Kidney epithelial cell (primary cell): ENCODE data around the gene WASF2. TPM values are rescaled to one million over a fixed set of nuclear protein-coding genes. Genes with fewer than 3 reads are reported as not detected.

Experiments
- DNase-seq: peaks from one replicate; pipeline ENCODE4 v3.0.0-alpha.2; 2010; ENCODE audit warnings: low read depth
- H3K27me3 ChIP-seq: 2 replicates; pipeline ENCODE4 v1.6.0; 2011; ENCODE audit warnings: low read length; ENCODE audit not compliant: control insufficient read depth, insufficient read depth
- H3K36me3 ChIP-seq: 2 replicates; pipeline ENCODE4 v1.5.1; 2011; ENCODE audit warnings: low read length; ENCODE audit not compliant: control insufficient read depth, insufficient read depth
- H3K4me3 ChIP-seq: 2 replicates; pipeline ENCODE4 v1.5.1; 2011; ENCODE audit warnings: low read depth, mild to moderate bottlenecking, control low read depth, low read length
- CTCF ChIP-seq: IDR thresholded peaks from 2 replicates; pipeline ENCODE4 v1.5.1; 2011; ENCODE audit warnings: mild to moderate bottlenecking, moderate library complexity, low read length, control low read depth, inconsistent platforms; ENCODE audit not compliant: insufficient read depth, poor library complexity, severe bottlenecking
- total RNA-seq: library from RNA; depleted of rRNA; stranded (reverse); fragments of >200 nt; gene quantifications from 2 replicates; pipeline ENCODE4 v1.2.3, GENCODE V29; 2015

The WASF2 gene
- total RNA-seq, 1 donor from 2014 or later, result 52.4 TPM

- no peak for DNase-seq
- H3K27me3 ChIP-seq, result no peaks in the 10 kb centered on the region
- TF ChIP-seq CTCF, result no peak
- no peak overlapping the region for H3K4me3 ChIP-seq
- H3K36me3 ChIP-seq, result no peaks in the 10 kb centered on the region
Observed at GRCh38 chr1:27454610-27455009, 35.4 kb downstream of the WASF2 start.

- Histone ChIP-seq H3K36me3 (no peaks in the 10 kb centered on the region), H3K4me3 (no peak overlapping the region), H3K27me3 (no peaks in the 10 kb centered on the region)
- DNase-seq, result no peak
- TF ChIP-seq CTCF, result no peak
Observed at GRCh38 chr1:27451343-27451742, 38.6 kb downstream of the WASF2 start.

- no peak for TF ChIP-seq CTCF
- H3K27me3 ChIP-seq, result no peaks in the 10 kb centered on the region
- no peak overlapping the region for H3K4me3 ChIP-seq
- no peaks in the 10 kb centered on the region for H3K36me3 ChIP-seq
- no peak for DNase-seq
Observed at GRCh38 chr1:27448982-27449381, 41.0 kb downstream of the WASF2 start.

- no peaks in the 10 kb centered on the region for H3K36me3 ChIP-seq
- no peak for DNase-seq
- no peaks in the 10 kb centered on the region for H3K27me3 ChIP-seq
- H3K4me3 ChIP-seq, result no peak overlapping the region
- no peak for TF ChIP-seq CTCF
Observed at GRCh38 chr1:27447883-27448282, 42.1 kb downstream of the WASF2 start.

- H3K27me3 ChIP-seq, result no peaks in the 10 kb centered on the region
- TF ChIP-seq CTCF, result no peak
- no peaks in the 10 kb centered on the region for H3K36me3 ChIP-seq
- H3K4me3 ChIP-seq, result no peak overlapping the region
- no peak for DNase-seq
Observed at GRCh38 chr1:27447399-27447798, 42.6 kb downstream of the WASF2 start.

- H3K36me3 ChIP-seq, result no peaks in the 10 kb centered on the region
- DNase-seq, result no peak
- H3K4me3 ChIP-seq, result no peak overlapping the region
- TF ChIP-seq CTCF, result no peak
- H3K27me3 ChIP-seq, result no peaks in the 10 kb centered on the region
Observed at GRCh38 chr1:27446496-27447020, 43.4 kb downstream of the WASF2 start.
